GM12878 (cell line): ENCODE results near the gene MYO15B. TPM values are rescaled to one million over a fixed set of nuclear protein-coding genes. Genes with fewer than 3 reads are reported as not detected.

ENCODE experiments used
- ATAC-seq: fragments of 200-7000 bp; cut with Tn5 transposase; 3 replicates; pipeline ENCODE4 v1.9.1; 2020; ENCODE audit warnings: mild to moderate bottlenecking, moderate library complexity
- BruUV-seq: library from RNA; stranded (reverse); fragments of 400-500 nt; replicated peaks from 2 replicates; lab custom pipeline; 2021; lab: Mats Ljungman, UMichigan
- CTCF ChIA-PET: fragments of 300-600 bp; sonication (Branson Sonifier 250); formaldehyde crosslinking; extraction: SDS; loops from one replicate; lab custom pipeline; 2021; ENCODE audit warnings: inconsistent platforms; lab: Yijun Ruan, JAX
- POLR2A ChIA-PET: fragments of 350-600 bp; formaldehyde crosslinking; extraction: SDS; loops from one replicate; lab custom pipeline; 2021; ENCODE audit warnings: inconsistent platforms; lab: Charles Lee
- RAD21 ChIA-PET: fragments of 300-600 bp; sonication (Branson Sonifier 250); formaldehyde crosslinking; loops from one replicate; lab custom pipeline; 2023; ENCODE audit warnings: antibody characterized with exemption; ENCODE audit not compliant: unreplicated experiment; lab: Charles Lee
- SMC1A ChIA-PET: fragments of 300-600 bp; sonication (Branson Sonifier 250); formaldehyde crosslinking; loops from one replicate; lab custom pipeline; 2023; ENCODE audit not compliant: unreplicated experiment, uncharacterized antibody; lab: Charles Lee
- DNase-seq: peaks from one replicate; pipeline ENCODE4 v3.0.0-alpha.2; 2011; ENCODE audit warnings: low read depth, low spot score
- FAIRE-seq: peaks from 3 replicates; lab custom pipeline; 2011; peaks lifted over from hg19 to GRCh38; lab: Jason Lieb, UNC
- H2AFZ ChIP-seq: 2 replicates; pipeline ENCODE4 v1.6.0; 2011; ENCODE audit warnings: low read depth, low read length, control low read depth; ENCODE audit not compliant: control insufficient read depth
- H3K27ac ChIP-seq: 2 replicates; pipeline ENCODE4 v1.5.1; 2011; ENCODE audit warnings: control low read depth; ENCODE audit not compliant: control insufficient read depth, insufficient read depth
- H3K27me3 ChIP-seq, 2 experiments: replicated peaks in 1 of 2; 2 replicates each; pipeline versions ENCODE4 v1.6.0 to v1.6.1; 2011; ENCODE audit warnings: low read length in 1 of 2; ENCODE audit not compliant: control insufficient read depth in 2 of 2, insufficient read depth in 2 of 2
- H3K36me3 ChIP-seq, 2 experiments: 2 replicates each; pipeline ENCODE4 v1.5.1; 2011; ENCODE audit warnings: low read length in 1 of 2; ENCODE audit not compliant: control insufficient read depth in 2 of 2, insufficient read depth in 2 of 2
- H3K4me1 ChIP-seq: 2 replicates; pipeline ENCODE4 v1.6.1; 2011; ENCODE audit warnings: mild to moderate bottlenecking, low read length, moderate library complexity, mixed read lengths; ENCODE audit not compliant: control insufficient read depth, insufficient read depth
- H3K4me2 ChIP-seq: 2 replicates; pipeline ENCODE4 v1.6.0; 2011; ENCODE audit warnings: control low read depth; ENCODE audit not compliant: control insufficient read depth, insufficient read depth
- H3K4me3 ChIP-seq: fragments of 200-600 bp; sonication (generic); 2 replicates; pipeline ENCODE4 v1.5.1; 2016
- H3K79me2 ChIP-seq: 2 replicates; pipeline ENCODE4 v1.6.0; 2011; ENCODE audit warnings: low read length; ENCODE audit not compliant: control insufficient read depth, insufficient read depth
- H3K9ac ChIP-seq: 2 replicates; pipeline ENCODE4 v1.8.0; 2011; ENCODE audit warnings: low read length, control low read depth, mixed read lengths; ENCODE audit not compliant: control insufficient read depth, insufficient read depth
- H3K9me3 ChIP-seq: replicated peaks from 3 replicates; pipeline ENCODE4 v1.5.1; 2011; ENCODE audit warnings: mild to moderate bottlenecking, low read length; ENCODE audit not compliant: control insufficient read depth, insufficient read depth
- H4K20me1 ChIP-seq: 2 replicates; pipeline ENCODE4 v1.6.0; 2011; ENCODE audit not compliant: control insufficient read depth, insufficient read depth
- ASH2L ChIP-seq: fragments of 300-600, 200-600 bp; sonication (generic); IDR thresholded peaks from 2 replicates; pipeline ENCODE4 v1.6.1; 2017; ENCODE audit warnings: low read depth, mild to moderate bottlenecking, borderline replicate concordance
- BACH1 ChIP-seq: fragments of 450-650 bp; IDR thresholded peaks from 2 replicates; pipeline ENCODE4 v1.6.1; 2017; ENCODE audit warnings: mild to moderate bottlenecking, borderline replicate concordance
- CTCF ChIP-seq, 3 experiments: IDR thresholded peaks in 2 of 3; conservative IDR thresholded peaks in 1 of 3; 2 replicates each; pipeline ENCODE4 v1.5.1; 2011; ENCODE audit warnings: low read depth in 3 of 3, low read length in 3 of 3, mild to moderate bottlenecking in 3 of 3, control low read depth in 2 of 3, moderate library complexity in 2 of 3, inconsistent platforms in 1 of 3, mixed read lengths in 1 of 3; ENCODE audit not compliant: control insufficient read depth in 2 of 3, insufficient read depth in 1 of 3; ENCODE audit errors: extremely low read depth in 1 of 3
- E4F1 ChIP-seq: fragments of 450-650 bp; IDR thresholded peaks from 2 replicates; pipeline ENCODE4 v1.6.1; 2018; ENCODE audit warnings: borderline replicate concordance, mild to moderate bottlenecking; ENCODE audit not compliant: partially characterized antibody
- ELK1 ChIP-seq: IDR thresholded peaks from 2 replicates; pipeline ENCODE4 v1.6.1; 2012; ENCODE audit warnings: low read depth, low read length, improper control_type of control experiment
- TCF7 ChIP-seq: IDR thresholded peaks from 2 replicates; pipeline ENCODE4 v1.6.1; 2014; ENCODE audit warnings: antibody characterized with exemption, borderline replicate concordance
- WRNIP1 ChIP-seq: IDR thresholded peaks from 2 replicates; pipeline ENCODE4 v1.6.1; 2011; ENCODE audit warnings: low read depth, low read length, improper control_type of control experiment, borderline replicate concordance
- WGBS: methylation state at CpG from one replicate; pipeline ENCODE4 v1.1.6; 2016; ENCODE audit warnings: low lambda C conversion rate; ENCODE audit not compliant: insufficient replicate concordance, insufficient coverage; ENCODE audit errors: missing lambda C conversion rate; 5-methylcytosine and 5-hydroxymethylcytosine counted together
- in situ Hi-C: fragments of 300-500 bp; cut with MboI; formaldehyde crosslinking; loops from 9 replicates; pipeline ENCODE4 v1.14.3; 2018; ENCODE audit warnings: mixed read lengths
- intact Hi-C: fragments of 100-400 bp; cut with micrococcal nuclease; formaldehyde crosslinking; loops from one replicate; pipeline ENCODE4 v1.14.2; 2022; ENCODE audit not compliant: unreplicated experiment
- polyA plus RNA-seq, 11 experiments: library from polyadenylated mRNA; depleted of rRNA in 4 of 11; unstranded in 6 of 11; stranded (reverse) in 5 of 11; fragments of >200 nt; fragmentation: Nextera tagmentation in 4 of 11; fragmentation: Illumina TruSeq in 1 of 11; extraction: Ambion mirVana in 4 of 11; extraction: Trizol in 1 of 11; gene quantifications; 1 replicate in 1 of 11; 2 replicates in 10 of 11; pipeline versions ENCODE4 v1.2.1 to v1.2.3, GENCODE V29; 2011 to 2016; ENCODE audit warnings: inconsistent platforms in 2 of 11, missing spikeins in 2 of 11, low read depth in 1 of 11
- total RNA-seq, 4 experiments: library from RNA; depleted of rRNA in 3 of 4; stranded (reverse); fragments of >200 nt in 3 of 4; fragmentation: Illumina TruSeq in 1 of 4; extraction: Trizol in 1 of 4; gene quantifications; 2 replicates each; pipeline versions ENCODE4 v1.2.1 to v1.2.3, GENCODE V29; 2013 to 2021
- TF ChIP-seq, protein P1 (sequence below): fragments of 450-650 bp; formaldehyde crosslinking; IDR thresholded peaks from 2 replicates; pipeline ENCODE4 v1.4.0; 2022; ENCODE audit warnings: mild to moderate bottlenecking, moderate library complexity
- TF ChIP-seq, protein P2 (sequence below): fragments of 450-650 bp; IDR thresholded peaks from 2 replicates; pipeline ENCODE4 v1.6.1; 2017; ENCODE audit warnings: antibody characterized with exemption, mild to moderate bottlenecking, moderate library complexity

Gene MYO15B
- total and polyA plus RNA-seq, 10 of the 15 experiments (the other 5 are each of a cell fraction or from before 2014, with no cell fraction given), result 0.67 to 15.4 (median 2.3) TPM; not detected in 1

- no peaks in the 10 kb centered on the region for H3K9me3 ChIP-seq
- no peaks in the 10 kb centered on the region for H3K36me3 ChIP-seq
- peak overlapping the region; percentile 98 for H2AFZ ChIP-seq
- FAIRE-seq (peak; percentile 97), ATAC-seq (peak; percentile 97), DNase-seq (peak; percentile 47)
- peak overlapping the region; percentile 80 for H3K27ac ChIP-seq
- peak overlapping the region; percentile 72 for H3K9ac ChIP-seq
- in situ Hi-C loops, result no loop called here
- whole genome bisulfite sequencing, result under 1% methylated on average over 14 of the region's 15 CpGs
- peaks cover 20% of the 10 kb centered on the region for H3K4me1 ChIP-seq
- BruUV-seq, result no TSS peak
- ChIA-PET POLR2A (interaction anchor here (0.5 to 1.1 kb wide), 4 partner anchors 12 to 332 kb away, joined by 3 to 6 read pairs (median 4); no protein-coding TSS in a partner anchor), SMC1A (interaction anchor here (1.1 to 1.3 kb wide), 3 partner anchors 44 to 176 kb away, joined by 3 to 4 read pairs (median 4); partner anchors contain the start of gene TSEN54), CTCF (interaction anchor here (1.0 to 1.5 kb wide), 4 partner anchors 12 to 63 kb away, joined by 3 to 5 read pairs (median 4); partner anchors contain the start of genes LLGL2 and SMIM5), RAD21 (interaction anchor here (0.9 to 1.3 kb wide), 4 partner anchors 37 to 178 kb away, joined by 3 to 5 read pairs (median 4); partner anchors contain the start of genes TMEM94 and TSEN54)
- H3K79me2 ChIP-seq, result no peaks in the 10 kb centered on the region
- H3K4me2 ChIP-seq, result peak overlapping the region; percentile 81
- H3K27me3 ChIP-seq, result no peaks in the 10 kb centered on the region
- intact Hi-C loops, result no loop called here
- H3K4me3 ChIP-seq, result no peak overlapping the region; the same call in 1 of the 2 replicates
- no peaks in the 10 kb centered on the region for H4K20me1 ChIP-seq
- no peak for TF ChIP-seq ELK1
- TF ChIP-seq, protein P1, sequence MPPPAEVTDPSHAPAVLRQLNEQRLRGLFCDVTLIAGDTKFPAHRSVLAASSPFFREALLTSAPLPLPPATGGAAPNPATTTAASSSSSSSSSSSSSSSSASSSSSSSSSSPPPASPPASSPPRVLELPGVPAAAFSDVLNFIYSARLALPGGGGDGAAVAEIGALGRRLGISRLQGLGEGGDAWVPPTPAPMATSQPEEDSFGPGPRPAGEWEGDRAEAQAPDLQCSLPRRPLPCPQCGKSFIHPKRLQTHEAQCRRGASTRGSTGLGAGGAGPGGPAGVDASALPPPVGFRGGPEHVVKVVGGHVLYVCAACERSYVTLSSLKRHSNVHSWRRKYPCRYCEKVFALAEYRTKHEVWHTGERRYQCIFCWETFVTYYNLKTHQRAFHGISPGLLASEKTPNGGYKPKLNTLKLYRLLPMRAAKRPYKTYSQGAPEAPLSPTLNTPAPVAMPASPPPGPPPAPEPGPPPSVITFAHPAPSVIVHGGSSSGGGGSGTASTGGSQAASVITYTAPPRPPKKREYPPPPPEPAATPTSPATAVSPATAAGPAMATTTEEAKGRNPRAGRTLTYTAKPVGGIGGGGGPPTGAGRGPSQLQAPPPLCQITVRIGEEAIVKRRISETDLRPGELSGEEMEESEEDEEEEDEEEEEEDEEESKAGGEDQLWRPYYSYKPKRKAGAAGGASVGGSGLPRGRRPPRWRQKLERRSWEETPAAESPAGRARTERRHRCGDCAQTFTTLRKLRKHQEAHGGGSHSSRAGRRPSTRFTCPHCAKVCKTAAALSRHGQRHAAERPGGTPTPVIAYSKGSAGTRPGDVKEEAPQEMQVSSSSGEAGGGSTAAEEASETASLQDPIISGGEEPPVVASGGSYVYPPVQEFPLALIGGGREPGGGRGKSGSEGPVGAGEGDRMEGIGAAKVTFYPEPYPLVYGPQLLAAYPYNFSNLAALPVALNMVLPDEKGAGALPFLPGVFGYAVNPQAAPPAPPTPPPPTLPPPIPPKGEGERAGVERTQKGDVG (CRISPR knock-in tag), result no peak
- TF ChIP-seq TCF7, result no peak
- no peak for TF ChIP-seq ASH2L
- no peak for TF ChIP-seq WRNIP1
- TF ChIP-seq E4F1, result no peak
- no peak for TF ChIP-seq BACH1
- TF ChIP-seq, protein P2, sequence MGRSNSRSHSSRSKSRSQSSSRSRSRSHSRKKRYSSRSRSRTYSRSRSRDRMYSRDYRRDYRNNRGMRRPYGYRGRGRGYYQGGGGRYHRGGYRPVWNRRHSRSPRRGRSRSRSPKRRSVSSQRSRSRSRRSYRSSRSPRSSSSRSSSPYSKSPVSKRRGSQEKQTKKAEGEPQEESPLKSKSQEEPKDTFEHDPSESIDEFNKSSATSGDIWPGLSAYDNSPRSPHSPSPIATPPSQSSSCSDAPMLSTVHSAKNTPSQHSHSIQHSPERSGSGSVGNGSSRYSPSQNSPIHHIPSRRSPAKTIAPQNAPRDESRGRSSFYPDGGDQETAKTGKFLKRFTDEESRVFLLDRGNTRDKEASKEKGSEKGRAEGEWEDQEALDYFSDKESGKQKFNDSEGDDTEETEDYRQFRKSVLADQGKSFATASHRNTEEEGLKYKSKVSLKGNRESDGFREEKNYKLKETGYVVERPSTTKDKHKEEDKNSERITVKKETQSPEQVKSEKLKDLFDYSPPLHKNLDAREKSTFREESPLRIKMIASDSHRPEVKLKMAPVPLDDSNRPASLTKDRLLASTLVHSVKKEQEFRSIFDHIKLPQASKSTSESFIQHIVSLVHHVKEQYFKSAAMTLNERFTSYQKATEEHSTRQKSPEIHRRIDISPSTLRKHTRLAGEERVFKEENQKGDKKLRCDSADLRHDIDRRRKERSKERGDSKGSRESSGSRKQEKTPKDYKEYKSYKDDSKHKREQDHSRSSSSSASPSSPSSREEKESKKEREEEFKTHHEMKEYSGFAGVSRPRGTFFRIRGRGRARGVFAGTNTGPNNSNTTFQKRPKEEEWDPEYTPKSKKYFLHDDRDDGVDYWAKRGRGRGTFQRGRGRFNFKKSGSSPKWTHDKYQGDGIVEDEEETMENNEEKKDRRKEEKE, result no peak
- no peak for TF ChIP-seq CTCF (IDR thresholded peaks at IDR 0.05 in 2 of 3, conservative IDR thresholded peaks at IDR 0.05 in 1 of 3; ENCODE audit: control insufficient read depth in 2 of 3, extremely low read depth in 1 of 3, insufficient read depth in 1 of 3, low read depth in 3 of 3, low read length in 3 of 3)
Observed at GRCh38 chr17:75571197-75571884, 16.3 kb upstream of the MYO15B start.
